ENCODE data around the gene FSTL4. TPM values are rescaled to one million over a fixed set of nuclear protein-coding genes. Genes with fewer than 3 reads are reported as not detected.

The FSTL4 gene
- total and polyA plus RNA-seq, 2 donors (not counting 1 experiment from before 2014, with no cell fraction given) = 0.31 to 6.7 TPM

DNA sequence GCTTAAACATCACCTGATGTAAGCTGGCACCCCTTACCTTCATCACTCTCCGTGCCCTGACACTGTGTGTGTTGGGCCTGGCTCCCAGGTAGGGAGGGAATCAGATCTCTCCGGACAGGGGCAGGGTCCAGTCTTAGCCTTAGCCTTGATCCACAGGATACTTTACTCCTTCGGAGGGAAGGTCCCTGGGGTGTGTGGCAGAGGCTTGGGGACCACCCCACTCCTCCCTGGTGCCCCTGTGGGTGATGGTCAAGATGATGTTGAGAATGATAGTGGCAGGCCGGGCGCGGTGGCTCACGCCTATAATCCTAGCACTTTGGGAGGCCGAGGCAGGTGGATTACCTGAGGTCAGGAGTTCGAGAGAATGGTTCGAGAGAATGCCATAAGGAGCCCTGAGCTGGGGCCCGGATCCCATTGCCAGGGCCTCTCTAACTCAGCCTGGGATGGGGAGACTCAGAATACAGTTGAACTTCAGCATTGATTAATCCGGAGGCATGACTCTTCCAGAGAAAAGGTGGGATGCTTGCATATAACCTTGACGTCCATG lies 291.0 kb downstream of the FSTL4 start:
- intact Hi-C loops (cut with micrococcal nuclease) = no loop called here
- CTCF ChIA-PET = no interaction called here
- H3K4me3 Mint-ChIP-seq = no peak overlapping the region

DNA sequence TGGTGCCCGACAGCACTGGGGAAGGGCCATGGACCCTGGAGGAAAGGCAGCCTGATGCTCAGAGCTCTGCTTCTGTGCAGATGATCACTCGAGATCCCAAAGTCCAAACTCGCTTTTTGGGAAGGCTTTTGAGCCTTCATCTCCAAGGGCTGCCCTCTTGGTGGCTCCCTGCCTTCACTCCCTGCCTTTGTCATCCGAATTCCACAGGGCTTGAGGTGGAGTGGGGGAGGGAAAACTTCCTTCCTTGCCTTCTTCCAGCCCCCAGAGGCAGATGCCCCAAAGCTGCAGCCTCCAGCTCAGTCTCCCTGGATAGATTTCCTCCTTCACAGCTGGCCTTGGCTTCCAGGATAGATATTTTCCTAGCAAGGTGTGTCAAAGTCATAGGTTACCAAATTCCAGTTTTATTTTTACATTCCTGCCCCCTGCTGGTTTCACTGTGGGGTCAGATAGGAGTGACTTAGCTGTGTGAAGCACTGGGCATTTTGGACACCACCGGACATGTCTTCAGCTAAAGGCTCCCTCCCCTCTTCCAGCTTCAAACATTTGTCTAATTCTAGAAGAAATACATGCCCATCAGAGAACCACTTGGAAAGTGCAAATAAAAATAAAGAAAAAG lies 292.3 kb downstream of the FSTL4 start:
- POLR2A ChIA-PET = no interaction called here
- WGBS (ENCODE audit: insufficient coverage) = 90% methylated on average over 1 of the region's 5 CpGs
- Histone ChIP-seq H3K4me3 (ENCODE audit: control extremely low read depth in 1 of 5, extremely low read depth in 1 of 5, insufficient read depth in 1 of 5, low read depth in 2 of 5, low read length in 4 of 5) (no peak overlapping the region), H3K79me2 (ENCODE audit: control insufficient read depth, insufficient read depth, low read length) (no peaks in the 10 kb centered on the region), H3K9me3 (ENCODE audit: control extremely low read depth in 1 of 3, control insufficient read depth in 2 of 3, insufficient read depth in 1 of 3, low read length in 2 of 3) (no peaks in the 10 kb centered on the region), H3K4me1 (ENCODE audit: control insufficient read depth in 2 of 2, insufficient read depth in 2 of 2, low read length in 2 of 2) (peaks cover 12 to 13% of the 10 kb centered on the region in 2 donors), H2AFZ (ENCODE audit: insufficient read depth, low read depth, low read length, poor library complexity, severe bottlenecking) (no peak overlapping the region), H3K4me2 (replicated peaks; ENCODE audit: low read depth, low read length, poor library complexity, severe bottlenecking) (no peak overlapping the region), H3K9ac (ENCODE audit: low read length) (no peak overlapping the region), H3K27me3 (replicated peaks in 1 of 4; ENCODE audit: control extremely low read depth in 1 of 4, control insufficient read depth in 3 of 4, insufficient read depth in 4 of 4, low read length in 3 of 4) (peaks cover 0 to 3% (median 0%) of the 10 kb centered on the region in 4 experiments), H3K27ac (ENCODE audit: low read length in 2 of 2) (no peak overlapping the region), H3K36me3 (replicated peaks in 1 of 2; ENCODE audit: control extremely low read depth in 1 of 2, control insufficient read depth in 1 of 2, extremely low read depth in 1 of 2, insufficient read depth in 2 of 2, low read length in 1 of 2) (no peaks in the 10 kb centered on the region), H4K20me1 (ENCODE audit: control insufficient read depth, insufficient read depth, low read length, poor library complexity, severe bottlenecking) (no peaks in the 10 kb centered on the region)
- H3K4me3 Mint-ChIP-seq = no peak overlapping the region
- TF ChIP-seq EZH2 (IDR thresholded peaks at IDR 0.05; ENCODE audit: borderline replicate concordance, insufficient read depth, low read depth, low read length, poor library complexity, severe bottlenecking) = no peak
- TF ChIP-seq, protein P1, sequence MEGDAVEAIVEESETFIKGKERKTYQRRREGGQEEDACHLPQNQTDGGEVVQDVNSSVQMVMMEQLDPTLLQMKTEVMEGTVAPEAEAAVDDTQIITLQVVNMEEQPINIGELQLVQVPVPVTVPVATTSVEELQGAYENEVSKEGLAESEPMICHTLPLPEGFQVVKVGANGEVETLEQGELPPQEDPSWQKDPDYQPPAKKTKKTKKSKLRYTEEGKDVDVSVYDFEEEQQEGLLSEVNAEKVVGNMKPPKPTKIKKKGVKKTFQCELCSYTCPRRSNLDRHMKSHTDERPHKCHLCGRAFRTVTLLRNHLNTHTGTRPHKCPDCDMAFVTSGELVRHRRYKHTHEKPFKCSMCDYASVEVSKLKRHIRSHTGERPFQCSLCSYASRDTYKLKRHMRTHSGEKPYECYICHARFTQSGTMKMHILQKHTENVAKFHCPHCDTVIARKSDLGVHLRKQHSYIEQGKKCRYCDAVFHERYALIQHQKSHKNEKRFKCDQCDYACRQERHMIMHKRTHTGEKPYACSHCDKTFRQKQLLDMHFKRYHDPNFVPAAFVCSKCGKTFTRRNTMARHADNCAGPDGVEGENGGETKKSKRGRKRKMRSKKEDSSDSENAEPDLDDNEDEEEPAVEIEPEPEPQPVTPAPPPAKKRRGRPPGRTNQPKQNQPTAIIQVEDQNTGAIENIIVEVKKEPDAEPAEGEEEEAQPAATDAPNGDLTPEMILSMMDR (IDR thresholded peaks at IDR 0.05) = no peak
- H3K9me3 Mint-ChIP-seq (ENCODE audit: insufficient read depth) = no peaks in the 10 kb centered on the region
- ATAC-seq (ENCODE audit: low read depth) = no peak
- no peak for DNase-seq
- CTCF ChIA-PET = interaction anchor here (0.6 to 1.7 kb wide), 3 partner anchors 10 to 206 kb away, joined by 4 to 5 read pairs (median 4); no protein-coding TSS in a partner anchor
- H3K27ac Mint-ChIP-seq = no peak overlapping the region
- peaks cover 8% of the 10 kb centered on the region for H3K4me1 Mint-ChIP-seq
- peaks cover 4% of the 10 kb centered on the region for H3K27me3 Mint-ChIP-seq
- intact Hi-C loops (cut with micrococcal nuclease) = no loop called here

More for the DNA sequence above, 291.0 kb downstream of the FSTL4 start:
- Histone ChIP-seq H4K20me1 (ENCODE audit: control insufficient read depth, insufficient read depth, low read length, poor library complexity, severe bottlenecking) (no peaks in the 10 kb centered on the region), H3K36me3 (replicated peaks in 1 of 2; ENCODE audit: control extremely low read depth in 1 of 2, control insufficient read depth in 1 of 2, extremely low read depth in 1 of 2, insufficient read depth in 2 of 2, low read length in 1 of 2) (no peaks in the 10 kb centered on the region), H2AFZ (ENCODE audit: insufficient read depth, low read depth, low read length, poor library complexity, severe bottlenecking) (no peak overlapping the region), H3K9ac (ENCODE audit: low read length) (no peak overlapping the region), H3K4me3 (ENCODE audit: control extremely low read depth in 1 of 5, extremely low read depth in 1 of 5, insufficient read depth in 1 of 5, low read depth in 2 of 5, low read length in 4 of 5) (no peak overlapping the region), H3K79me2 (ENCODE audit: control insufficient read depth, insufficient read depth, low read length) (no peaks in the 10 kb centered on the region), H3K4me1 (ENCODE audit: control insufficient read depth in 2 of 2, insufficient read depth in 2 of 2, low read length in 2 of 2) (peaks cover 12 to 13% of the 10 kb centered on the region in 2 donors), H3K4me2 (replicated peaks; ENCODE audit: low read depth, low read length, poor library complexity, severe bottlenecking) (peak overlapping the region; percentile 22), H3K9me3 (ENCODE audit: control extremely low read depth in 1 of 3, control insufficient read depth in 2 of 3, insufficient read depth in 1 of 3, low read length in 2 of 3) (no peaks in the 10 kb centered on the region), H3K27me3 (replicated peaks in 1 of 4; ENCODE audit: control extremely low read depth in 1 of 4, control insufficient read depth in 3 of 4, insufficient read depth in 4 of 4, low read length in 3 of 4) (peaks cover 0 to 3% (median 0%) of the 10 kb centered on the region in 4 experiments), H3K27ac (ENCODE audit: low read length in 2 of 2) (no peak overlapping the region)
- peaks cover 8% of the 10 kb centered on the region for H3K4me1 Mint-ChIP-seq
- 96% methylated on average over 11 of the region's 13 CpGs for WGBS (ENCODE audit: insufficient coverage)
- POLR2A ChIA-PET = no interaction called here
- H3K27ac Mint-ChIP-seq = no peak overlapping the region
- no peaks in the 10 kb centered on the region for H3K9me3 Mint-ChIP-seq (ENCODE audit: insufficient read depth)
- DNase-seq (no peak), ATAC-seq (ENCODE audit: low read depth) (no peak)
- TF ChIP-seq, protein P1 (IDR thresholded peaks at IDR 0.05) = no peak
- TF ChIP-seq EZH2 (IDR thresholded peaks at IDR 0.05; ENCODE audit: borderline replicate concordance, insufficient read depth, low read depth, low read length, poor library complexity, severe bottlenecking) = no peak
- H3K27me3 Mint-ChIP-seq = peaks cover 4% of the 10 kb centered on the region

Measured in B cell (primary cell).